ENCODE data around the gene FHAD1.

- TF ChIP-seq CTCF (IDR thresholded peaks at IDR 0.05) (no peak), POLR2A (IDR thresholded peaks at IDR 0.05) (no peak), POLR2AphosphoS5 (IDR thresholded peaks at IDR 0.05) (no peak)
Measured at GRCh38 chr1:15444468-15445389, 197.7 kb downstream of the FHAD1 start.

Measured in upper lobe of left lung (tissue), 4 donors.